Stimulated activated memory B cell treated with anti-CD40 and anti-IgM and Interleukin-4, amounts not matched to agents 10 μg/mL and 1 μg/mL and 100 μg/mL, for 72 hours (primary cell): Measurements from ENCODE around the gene GRK6.
A peak's percentile ranks its signal among the peaks of the same experiment; 100 is the strongest.
"Not testable (repeated sequence)": the region's sequence is repeated elsewhere in the genome, so short reads cannot be mapped to it uniquely, and the experiment has no call there.

Source experiments
- ATAC-seq: fragments of 150-1000 bp; cut with Tn5 transposase; 2 replicates; pipeline ENCODE4 v1.10.0; 2021
- H3K27ac Mint-ChIP-seq: one replicate; pipeline ENCODE4 v1.8.0; 2022; ENCODE audit warnings: mild to moderate bottlenecking, mixed read lengths
- H3K27me3 Mint-ChIP-seq: one replicate; pipeline ENCODE4 v1.8.0; 2022; ENCODE audit warnings: mixed read lengths
- H3K36me3 Mint-ChIP-seq: one replicate; pipeline ENCODE4 v1.8.0; 2022; ENCODE audit warnings: mixed read lengths
- H3K4me1 Mint-ChIP-seq: one replicate; pipeline ENCODE4 v1.8.0; 2022; ENCODE audit warnings: mixed read lengths
- H3K4me3 Mint-ChIP-seq: one replicate; pipeline ENCODE4 v1.8.0; 2022; ENCODE audit warnings: mild to moderate bottlenecking, moderate library complexity, mixed read lengths
- H3K9me3 Mint-ChIP-seq: one replicate; pipeline ENCODE4 v1.8.0; 2022; ENCODE audit warnings: mixed read lengths

GRK6 gene

DNA sequence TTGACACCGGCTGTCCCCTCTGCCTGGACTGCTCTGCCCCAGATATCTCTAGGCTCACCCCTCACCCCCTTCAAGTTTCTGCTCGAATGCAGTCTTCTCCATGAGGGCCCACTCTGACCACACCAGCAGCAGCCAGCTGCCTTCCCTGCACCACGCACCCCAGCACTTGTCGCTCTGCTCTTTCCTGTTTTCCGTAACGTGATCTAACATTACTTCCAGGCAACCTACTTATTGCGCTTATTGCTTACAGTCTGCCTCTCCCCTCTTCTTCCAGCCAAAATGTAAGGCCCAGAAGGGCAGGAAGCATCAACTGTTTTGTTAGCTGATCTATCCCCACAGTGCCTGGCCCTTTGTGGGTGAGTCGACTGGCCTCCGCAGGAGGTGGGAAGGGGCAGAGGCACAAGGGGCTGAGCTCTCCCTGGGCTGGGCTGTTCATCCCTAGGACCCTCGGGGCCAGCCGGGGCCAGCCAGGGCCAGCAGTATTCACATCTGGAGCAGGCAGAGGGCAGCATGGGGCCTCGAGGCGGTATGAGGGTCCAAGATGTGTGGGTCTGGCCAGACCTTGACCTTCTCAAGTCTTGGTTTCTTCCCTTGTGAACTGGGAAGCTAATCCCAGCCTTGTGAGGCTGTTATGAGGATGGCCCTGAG lies 58.5 kb downstream of the GRK6 start:
- H3K4me1 Mint-ChIP-seq = peaks cover 6% of the 10 kb centered on the region
- H3K27me3 Mint-ChIP-seq = no peaks in the 10 kb centered on the region
- no peaks in the 10 kb centered on the region for H3K9me3 Mint-ChIP-seq
- no peak overlapping the region for H3K27ac Mint-ChIP-seq
- H3K4me3 Mint-ChIP-seq = no peak overlapping the region
- ATAC-seq = no peak
- peaks cover 7% of the 10 kb centered on the region for H3K36me3 Mint-ChIP-seq

DNA sequence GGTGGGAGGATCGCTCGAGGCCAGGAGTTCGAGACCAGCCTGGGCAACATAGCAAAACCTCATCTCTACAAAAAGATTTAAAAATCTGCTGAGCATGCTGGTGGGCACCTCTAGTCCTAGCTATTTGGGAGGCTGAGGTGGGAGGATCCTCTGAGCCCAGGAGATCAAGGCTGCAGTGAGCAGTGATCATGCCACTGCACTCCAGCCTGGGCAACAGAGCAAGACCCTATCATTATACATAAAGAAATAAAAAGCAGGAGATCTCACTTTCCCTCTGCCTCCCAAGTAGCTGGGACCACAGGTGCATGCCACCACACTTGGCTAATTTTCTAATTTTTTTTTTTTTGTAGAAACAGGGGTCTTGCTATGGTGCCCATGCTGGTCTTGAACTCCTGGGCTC lies 59.3 kb downstream of the GRK6 start:
- Mint-ChIP-seq H3K4me1 (peaks cover 10% of the 10 kb centered on the region), H3K36me3 (peaks cover 15% of the 10 kb centered on the region)
- H3K27ac Mint-ChIP-seq, H3K9me3 Mint-ChIP-seq, ATAC-seq, H3K27me3 Mint-ChIP-seq, H3K4me3 Mint-ChIP-seq: not testable (repeated sequence)

GRCh38 chr5:177486256-177486655 lies 59.8 kb downstream of the GRK6 start:
- ATAC-seq = no peak
- H3K4me3 Mint-ChIP-seq = no peak overlapping the region
- H3K9me3 Mint-ChIP-seq = no peaks in the 10 kb centered on the region
- H3K27me3 Mint-ChIP-seq = no peaks in the 10 kb centered on the region
- H3K27ac Mint-ChIP-seq = no peak overlapping the region
- peaks cover 15% of the 10 kb centered on the region for H3K4me1 Mint-ChIP-seq
- H3K36me3 Mint-ChIP-seq = peaks cover 20% of the 10 kb centered on the region

- no peak for ATAC-seq
- Mint-ChIP-seq H3K4me1 (peaks cover 16% of the 10 kb centered on the region), H3K36me3 (peaks cover 22% of the 10 kb centered on the region), H3K27me3 (no peaks in the 10 kb centered on the region), H3K27ac (no peak overlapping the region), H3K9me3 (no peaks in the 10 kb centered on the region), H3K4me3 (no peak overlapping the region)
Observed at GRCh38 chr5:177487144-177487543, 60.7 kb downstream of the GRK6 start.

GRCh38 chr5:177487975-177488374 lies 61.5 kb downstream of the GRK6 start:
- Mint-ChIP-seq H3K4me3 (no peak overlapping the region), H3K36me3 (peaks cover 30% of the 10 kb centered on the region), H3K9me3 (no peaks in the 10 kb centered on the region), H3K27ac (no peak overlapping the region), H3K4me1 (peaks cover 22% of the 10 kb centered on the region), H3K27me3 (no peaks in the 10 kb centered on the region)
- no peak for ATAC-seq

- H3K27ac Mint-ChIP-seq = no peak overlapping the region
- H3K4me3 Mint-ChIP-seq = no peak overlapping the region
- H3K4me1 Mint-ChIP-seq = peaks cover 34% of the 10 kb centered on the region
- H3K36me3 Mint-ChIP-seq = peaks cover 33% of the 10 kb centered on the region
- no peak for ATAC-seq
- no peaks in the 10 kb centered on the region for H3K27me3 Mint-ChIP-seq
- H3K9me3 Mint-ChIP-seq = no peaks in the 10 kb centered on the region
Observed at GRCh38 chr5:177489119-177489716, 62.7 kb downstream of the GRK6 start.

DNA sequence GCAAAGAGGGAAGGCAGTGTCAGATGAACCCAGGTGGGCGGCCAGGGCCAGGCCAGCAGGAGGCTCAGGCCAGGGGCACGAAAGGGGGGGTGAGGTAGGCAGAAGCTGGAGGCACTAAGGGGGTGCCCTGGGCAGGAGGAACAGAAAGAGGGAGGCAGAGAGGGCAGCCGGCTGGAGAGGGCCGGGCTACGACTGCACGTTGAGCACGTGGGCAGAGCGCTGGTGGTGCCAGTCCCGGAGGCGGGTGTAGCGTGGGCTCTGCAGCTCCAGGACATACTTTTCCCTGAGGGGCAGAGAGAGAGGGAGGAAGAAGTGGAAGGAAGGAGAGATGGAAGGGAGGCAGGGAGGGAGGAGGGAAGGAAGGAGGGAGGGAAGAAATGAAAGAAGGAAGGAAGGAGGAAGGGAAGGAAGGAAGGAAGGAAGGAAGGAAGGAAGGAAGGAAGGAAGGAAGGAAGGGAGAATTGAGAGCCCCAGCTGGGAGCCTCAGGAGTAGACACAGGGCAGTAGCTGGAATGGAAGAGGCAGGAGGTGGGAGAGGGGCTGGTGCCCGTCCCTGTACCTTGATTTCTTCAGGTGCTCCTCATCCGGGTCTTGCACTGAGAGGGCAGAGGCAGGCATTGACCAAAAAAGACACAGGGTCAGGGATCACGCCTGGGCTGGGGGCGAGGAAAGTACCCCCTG lies 64.0 kb downstream of the GRK6 start:
- H3K4me1 Mint-ChIP-seq = peaks cover 47% of the 10 kb centered on the region
- H3K27ac Mint-ChIP-seq = no peak overlapping the region
- peaks cover 33% of the 10 kb centered on the region for H3K36me3 Mint-ChIP-seq
- H3K4me3 Mint-ChIP-seq = no peak overlapping the region
- ATAC-seq = no peak
- no peaks in the 10 kb centered on the region for H3K27me3 Mint-ChIP-seq
- no peaks in the 10 kb centered on the region for H3K9me3 Mint-ChIP-seq

- H3K4me1 Mint-ChIP-seq = peaks cover 52% of the 10 kb centered on the region
- no peaks in the 10 kb centered on the region for H3K27me3 Mint-ChIP-seq
- H3K4me3 Mint-ChIP-seq = no peak overlapping the region
- H3K36me3 Mint-ChIP-seq = peaks cover 33% of the 10 kb centered on the region
- no peak overlapping the region for H3K27ac Mint-ChIP-seq
- ATAC-seq = no peak
- no peaks in the 10 kb centered on the region for H3K9me3 Mint-ChIP-seq
Observed at GRCh38 chr5:177490992-177491391, 64.5 kb downstream of the GRK6 start.

DNA sequence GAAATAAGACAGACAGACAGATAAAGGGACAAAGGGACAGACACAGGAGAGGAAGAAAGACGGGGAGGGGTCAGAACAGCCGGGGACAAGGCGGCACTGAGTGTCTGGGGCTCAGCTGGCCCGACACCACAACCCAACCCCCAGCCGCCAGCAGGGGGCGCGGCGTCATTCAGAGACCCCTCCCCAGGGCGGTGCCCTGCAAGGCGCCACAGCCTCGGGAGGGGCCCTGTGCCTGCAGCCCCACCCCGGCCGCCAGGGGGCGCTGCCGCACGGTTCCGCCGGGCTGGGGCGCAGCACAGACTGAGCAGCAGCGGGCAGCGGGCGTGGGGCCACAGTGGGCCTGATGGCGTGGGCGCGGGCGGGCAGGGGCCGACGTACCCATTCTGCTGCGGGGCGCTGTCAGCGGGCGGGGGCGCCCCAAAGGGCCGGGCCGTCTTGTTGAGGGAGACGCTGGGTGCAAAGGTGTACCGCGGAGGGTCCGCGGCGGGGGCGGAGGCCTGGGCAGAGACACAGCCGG lies 65.0 kb downstream of the GRK6 start:
- Mint-ChIP-seq H3K27me3 (no peaks in the 10 kb centered on the region), H3K36me3 (peaks cover 33% of the 10 kb centered on the region), H3K4me1 (peaks cover 57% of the 10 kb centered on the region), H3K27ac (no peak overlapping the region), H3K9me3 (no peaks in the 10 kb centered on the region), H3K4me3 (no peak overlapping the region)
- ATAC-seq = peak; percentile 28

- H3K27ac Mint-ChIP-seq = no peak overlapping the region
- peaks cover 58% of the 10 kb centered on the region for H3K4me1 Mint-ChIP-seq
- no peak for ATAC-seq
- no peaks in the 10 kb centered on the region for H3K9me3 Mint-ChIP-seq
- no peak overlapping the region for H3K4me3 Mint-ChIP-seq
- no peaks in the 10 kb centered on the region for H3K27me3 Mint-ChIP-seq
- H3K36me3 Mint-ChIP-seq = peaks cover 33% of the 10 kb centered on the region
Observed at GRCh38 chr5:177491983-177492746, 65.7 kb downstream of the GRK6 start.
